ENCODE data around the gene PATJ. TPM values are rescaled to one million over a fixed set of nuclear protein-coding genes. Genes with fewer than 3 reads are reported as not detected.

The PATJ gene
- total RNA-seq, 1 experiment from 2014 or later = 28.7 TPM

- H3K9me2 ChIP-seq (replicated peaks; ENCODE audit: low read length) = no peaks in the 10 kb centered on the region
- no peaks in the 10 kb centered on the region for H3K9me3 ChIP-seq (ENCODE audit: low read length)
- BruUV-seq (replicated peaks) = no TSS peak
- H3F3A ChIP-seq (ENCODE audit: low read length, unreplicated experiment) = no peaks in the 10 kb centered on the region
- CTCF ChIA-PET = no interaction called here
- H3K4me3 ChIP-seq (ENCODE audit: low read length) = no peak overlapping the region
- H3K9ac ChIP-seq (ENCODE audit: low read length) = no peak overlapping the region
- H2AFZ ChIP-seq (ENCODE audit: low read length) = no peak overlapping the region
- no peak for TF ChIP-seq EZH2phosphoT487 (IDR thresholded peaks at IDR 0.05; ENCODE audit: borderline replicate concordance, low read length)
- TF ChIP-seq, protein P1, sequence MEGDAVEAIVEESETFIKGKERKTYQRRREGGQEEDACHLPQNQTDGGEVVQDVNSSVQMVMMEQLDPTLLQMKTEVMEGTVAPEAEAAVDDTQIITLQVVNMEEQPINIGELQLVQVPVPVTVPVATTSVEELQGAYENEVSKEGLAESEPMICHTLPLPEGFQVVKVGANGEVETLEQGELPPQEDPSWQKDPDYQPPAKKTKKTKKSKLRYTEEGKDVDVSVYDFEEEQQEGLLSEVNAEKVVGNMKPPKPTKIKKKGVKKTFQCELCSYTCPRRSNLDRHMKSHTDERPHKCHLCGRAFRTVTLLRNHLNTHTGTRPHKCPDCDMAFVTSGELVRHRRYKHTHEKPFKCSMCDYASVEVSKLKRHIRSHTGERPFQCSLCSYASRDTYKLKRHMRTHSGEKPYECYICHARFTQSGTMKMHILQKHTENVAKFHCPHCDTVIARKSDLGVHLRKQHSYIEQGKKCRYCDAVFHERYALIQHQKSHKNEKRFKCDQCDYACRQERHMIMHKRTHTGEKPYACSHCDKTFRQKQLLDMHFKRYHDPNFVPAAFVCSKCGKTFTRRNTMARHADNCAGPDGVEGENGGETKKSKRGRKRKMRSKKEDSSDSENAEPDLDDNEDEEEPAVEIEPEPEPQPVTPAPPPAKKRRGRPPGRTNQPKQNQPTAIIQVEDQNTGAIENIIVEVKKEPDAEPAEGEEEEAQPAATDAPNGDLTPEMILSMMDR (conservative IDR thresholded peaks at IDR 0.05; ENCODE audit: low read depth, low read length) = no peak
- no peak for TF ChIP-seq EZH2 (IDR thresholded peaks at IDR 0.05; ENCODE audit: low read length, unreplicated experiment)
- ATAC-seq (no peak), DNase-seq (no peak)
- H3K27ac ChIP-seq (ENCODE audit: low read length) = no peak overlapping the region
- H4K20me1 ChIP-seq (ENCODE audit: low read length) = no peaks in the 10 kb centered on the region
- no peaks in the 10 kb centered on the region for H3K79me2 ChIP-seq (ENCODE audit: low read length)
- H3K27me3 ChIP-seq (ENCODE audit: low read length) = no peaks in the 10 kb centered on the region
- H3K4me2 ChIP-seq (ENCODE audit: low read length) = no peak overlapping the region
- H3K4me1 ChIP-seq (ENCODE audit: insufficient read depth, low read length) = 0 out of 2 replicates have a peak, but pooled peaks cover 13% of the 10 kb centered on the region
- POLR2A ChIA-PET (ENCODE audit: unreplicated experiment) = no interaction called here
- no peaks in the 10 kb centered on the region for H3K36me3 ChIP-seq (ENCODE audit: low read depth, low read length)
- intact Hi-C loops (cut with micrococcal nuclease) = no loop called here
These were observed 213.0 kb downstream of the PATJ start for GRCh38 chr1:61955261-61955660.

- ChIA-PET CTCF (no interaction called here), POLR2A (ENCODE audit: unreplicated experiment) (no interaction called here)
- Histone ChIP-seq H3K4me3 (ENCODE audit: low read length) (no peak overlapping the region), H3K27me3 (ENCODE audit: low read length) (no peaks in the 10 kb centered on the region), H3K79me2 (ENCODE audit: low read length) (no peaks in the 10 kb centered on the region), H2AFZ (ENCODE audit: low read length) (no peak overlapping the region), H3K4me1 (ENCODE audit: insufficient read depth, low read length) (0 out of 2 replicates have a peak, but pooled peaks cover 9% of the 10 kb centered on the region), H3K9ac (ENCODE audit: low read length) (no peak overlapping the region), H3K9me2 (replicated peaks; ENCODE audit: low read length) (no peaks in the 10 kb centered on the region), H4K20me1 (ENCODE audit: low read length) (no peaks in the 10 kb centered on the region), H3K4me2 (ENCODE audit: low read length) (no peak overlapping the region), H3F3A (ENCODE audit: low read length, unreplicated experiment) (no peaks in the 10 kb centered on the region), H3K9me3 (ENCODE audit: low read length) (no peaks in the 10 kb centered on the region), H3K36me3 (ENCODE audit: low read depth, low read length) (no peaks in the 10 kb centered on the region), H3K27ac (ENCODE audit: low read length) (no peak overlapping the region)
- DNase-seq (no peak), ATAC-seq (no peak)
- BruUV-seq (replicated peaks) = no TSS peak
- intact Hi-C loops (cut with micrococcal nuclease) = no loop called here
- TF ChIP-seq EZH2 (IDR thresholded peaks at IDR 0.05; ENCODE audit: low read length, unreplicated experiment) (no peak), EZH2phosphoT487 (IDR thresholded peaks at IDR 0.05; ENCODE audit: borderline replicate concordance, low read length) (no peak)
- TF ChIP-seq, protein P1 (conservative IDR thresholded peaks at IDR 0.05; ENCODE audit: low read depth, low read length) = no peak
These were observed 213.9 kb downstream of the PATJ start for GRCh38 chr1:61956016-61956645.

- H2AFZ ChIP-seq (ENCODE audit: low read length) = no peak overlapping the region
- no peaks in the 10 kb centered on the region for H4K20me1 ChIP-seq (ENCODE audit: low read length)
- H3F3A ChIP-seq (ENCODE audit: low read length, unreplicated experiment) = no peaks in the 10 kb centered on the region
- no peaks in the 10 kb centered on the region for H3K36me3 ChIP-seq (ENCODE audit: low read depth, low read length)
- DNase-seq = no peak
- BruUV-seq (replicated peaks) = no TSS peak
- no peaks in the 10 kb centered on the region for H3K9me2 ChIP-seq (replicated peaks; ENCODE audit: low read length)
- ATAC-seq = no peak
- H3K4me3 ChIP-seq (ENCODE audit: low read length) = no peak overlapping the region
- CTCF ChIA-PET = no interaction called here
- H3K9ac ChIP-seq (ENCODE audit: low read length) = no peak overlapping the region
- H3K27ac ChIP-seq (ENCODE audit: low read length) = no peak overlapping the region
- H3K27me3 ChIP-seq (ENCODE audit: low read length) = no peaks in the 10 kb centered on the region
- H3K4me2 ChIP-seq (ENCODE audit: low read length) = no peak overlapping the region
- H3K4me1 ChIP-seq (ENCODE audit: insufficient read depth, low read length) = 0 out of 2 replicates have a peak, but pooled peaks cover 9% of the 10 kb centered on the region
- intact Hi-C loops (cut with micrococcal nuclease) = no loop called here
- H3K79me2 ChIP-seq (ENCODE audit: low read length) = no peaks in the 10 kb centered on the region
- POLR2A ChIA-PET (ENCODE audit: unreplicated experiment) = no interaction called here
- H3K9me3 ChIP-seq (ENCODE audit: low read length) = no peaks in the 10 kb centered on the region
- TF ChIP-seq, protein P1 (conservative IDR thresholded peaks at IDR 0.05; ENCODE audit: low read depth, low read length) = no peak
- no peak for TF ChIP-seq EZH2phosphoT487 (IDR thresholded peaks at IDR 0.05; ENCODE audit: borderline replicate concordance, low read length)
- no peak for TF ChIP-seq EZH2 (IDR thresholded peaks at IDR 0.05; ENCODE audit: low read length, unreplicated experiment)
These were observed 214.5 kb downstream of the PATJ start for GRCh38 chr1:61956784-61957183.
